ENCODE measurements around the gene RABL6.
"Not testable (repeated sequence)": the region's sequence is repeated elsewhere in the genome, so short reads cannot be mapped to it uniquely, and the experiment has no call there.

The RABL6 gene

GRCh38 chr9:136840877-136841645, 33.3 kb downstream of the RABL6 start (continued):
- TF ChIP-seq SP2 (tag by site-specific recombination; IDR thresholded peaks at IDR 0.05) (peak; percentile 48), ZNF629 (tag by site-specific recombination; IDR thresholded peaks at IDR 0.05) (peak; percentile 17; the same call in 1 of the 2 replicates), ZIC2 (tag by site-specific recombination; IDR thresholded peaks at IDR 0.05) (peak; percentile 99), SP3 (tag by site-specific recombination; IDR thresholded peaks at IDR 0.05) (peak; percentile 52)

GRCh38 chr9:136841646-136842379, 34.1 kb downstream of the RABL6 start:
- POLR2A ChIA-PET: interaction anchor here (0.6 to 3.7 kb wide), 12 partner anchors 17 to 382 kb away, joined by 3 to 17 read pairs (median 3); partner anchors contain the start of genes CLIC3, RABL6, TMEM141 and TRAF2
- H3K36me3 ChIP-seq (ENCODE audit: control insufficient read depth in 2 of 2, insufficient read depth in 1 of 2, low read length in 2 of 2): peaks cover 0 to 31% of the 10 kb centered on the region in 2 experiments; a peak in 2 of 3 replicates
- not testable (repeated sequence) for H3K4me3 ChIP-seq (ENCODE audit: low read depth, low read length); H3K4me1 ChIP-seq (ENCODE audit: control insufficient read depth, insufficient read depth, low read length); H3K9me3 ChIP-seq (ENCODE audit: control insufficient read depth, insufficient read depth, low read depth, low read length)
- TF ChIP-seq ZBTB10 (tag by site-specific recombination; IDR thresholded peaks at IDR 0.05): peak; percentile 66
- peak; percentile 53 for TF ChIP-seq HIC1 (tag by site-specific recombination; IDR thresholded peaks at IDR 0.05)
- 0 out of 2 replicates have a peak, but pooled peaks have one; percentile 5 for TF ChIP-seq KLF1 (tag by site-specific recombination; IDR thresholded peaks at IDR 0.05)
- TF ChIP-seq ZNF837 (tag by site-specific recombination; IDR thresholded peaks at IDR 0.05): peak; percentile 23; the same call in 1 of the 2 replicates
- TF ChIP-seq PRDM10 (tag by site-specific recombination; IDR thresholded peaks at IDR 0.05): peak; percentile 85
- 0 out of 2 replicates have a peak, but pooled peaks have one; percentile 20 for TF ChIP-seq PRDM2 (tag by site-specific recombination; IDR thresholded peaks at IDR 0.05; ENCODE audit: borderline replicate concordance)
- 0 out of 2 replicates have a peak, but pooled peaks have one; percentile 2 for TF ChIP-seq ZNF449 (tag by site-specific recombination; IDR thresholded peaks at IDR 0.05)
- 0 out of 2 replicates have a peak, but pooled peaks have one; percentile 17 for TF ChIP-seq ZNF692 (tag by site-specific recombination; IDR thresholded peaks at IDR 0.05)
- CTCF ChIA-PET: interaction anchor here (0.5 to 3.6 kb wide), 32 partner anchors 8 to 534 kb away, joined by 3 to 27 read pairs (median 4); partner anchors contain the start of genes C8G, LCN15, MAMDC4 and TMEM141
- H3K27ac ChIP-seq (ENCODE audit: extremely low read depth, low read depth, low read length): peak overlapping the region; percentile 3; the same call in 1 of the 2 replicates
